Stimulated activated CD4-positive, alpha-beta T cell treated with anti-CD3 and anti-CD28 coated beads, TNF-alpha, amount 100 ng/mL, for 4 hours (primary cell): ENCODE results near the gene CNTFR.

ENCODE experiments used
- DNase-seq, 3 experiments: peaks; one replicate each; pipeline ENCODE4 v3.0.0-alpha.2; 2020; ENCODE audit warnings: low read depth in 3 of 3

CNTFR gene

DNA sequence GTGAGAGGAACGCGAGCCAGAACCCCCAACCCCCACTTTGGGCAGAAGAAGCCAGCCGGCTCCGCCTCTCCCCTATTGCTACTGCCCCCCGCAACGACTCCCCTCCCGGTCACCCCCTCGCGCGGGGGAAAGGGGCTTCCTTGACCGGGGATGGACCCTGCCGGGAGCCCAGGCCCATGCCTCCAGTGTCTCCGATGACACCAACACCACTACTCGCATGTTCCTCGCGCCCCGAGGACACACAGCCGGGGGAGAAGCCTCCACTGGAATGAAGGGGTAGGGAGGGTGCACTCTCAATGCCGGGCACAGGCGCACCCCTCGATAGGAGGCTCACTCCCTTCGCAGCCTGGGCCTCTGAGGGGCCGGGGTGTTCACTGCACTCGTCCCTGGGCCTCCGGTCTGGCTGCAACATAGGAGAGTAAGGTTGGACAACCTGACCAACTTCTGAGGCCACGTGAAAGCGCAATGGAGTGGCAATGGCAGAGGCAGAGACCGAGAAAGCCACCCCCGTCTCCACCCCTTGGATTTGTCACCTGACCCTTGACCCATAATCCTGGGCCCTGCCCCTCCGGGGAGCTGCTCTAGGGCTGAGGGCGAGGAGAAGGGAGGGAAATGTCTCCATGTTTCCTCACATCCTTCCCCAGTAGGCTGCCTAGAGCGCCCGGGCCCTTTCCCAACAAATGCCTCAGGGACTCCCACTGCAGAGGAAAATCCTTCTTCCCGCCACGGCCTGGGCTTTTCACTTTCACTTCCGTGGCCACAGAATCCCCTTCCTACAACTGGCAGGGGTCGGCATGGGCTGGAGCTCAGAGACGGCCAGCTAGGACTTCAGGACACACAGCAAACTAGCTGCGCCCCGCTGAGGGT, 1.1 kb upstream of the CNTFR start:
- no peak for DNase-seq

- DNase-seq, result no peak
These were observed 571 bp downstream of the CNTFR start for GRCh38 chr9:34588671-34589635.

- no peak for DNase-seq
These were observed 2.3 kb downstream of the CNTFR start for GRCh38 chr9:34587271-34587670.

DNA sequence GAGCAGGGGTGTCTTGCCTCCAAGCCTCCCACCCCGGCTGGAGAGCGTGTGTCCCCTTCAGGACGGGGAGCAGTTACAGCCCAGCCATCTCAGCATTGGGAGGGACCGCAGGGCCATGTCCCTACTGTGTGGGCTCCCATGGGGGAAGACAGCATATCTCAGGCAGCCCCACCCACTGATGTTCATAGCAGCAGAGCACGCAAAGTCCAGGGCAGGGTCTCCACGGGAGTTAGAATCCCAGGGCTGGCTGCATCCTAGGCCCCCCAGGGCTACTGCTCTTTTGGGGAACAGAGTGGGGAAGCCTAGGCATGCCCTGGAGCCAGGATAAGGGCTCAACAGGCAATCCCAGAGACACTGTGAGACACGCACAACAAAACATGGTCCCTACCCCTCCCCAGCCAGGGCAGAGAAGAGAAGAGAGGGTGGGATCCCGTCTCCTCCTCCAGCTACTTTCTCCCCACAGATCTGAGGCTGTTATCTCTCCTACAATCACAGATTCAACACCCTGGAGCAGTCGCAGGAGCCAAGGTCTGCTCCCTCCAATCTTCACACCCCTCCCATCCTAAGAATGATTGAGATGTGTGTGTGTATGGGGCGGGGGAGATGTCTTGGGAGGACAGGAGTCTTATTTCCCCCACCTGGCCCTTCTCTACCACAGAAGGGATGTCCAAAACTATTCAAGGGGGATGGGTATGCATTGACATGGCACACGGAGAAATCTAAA, 3.4 kb downstream of the CNTFR start:
- no peak for DNase-seq

DNA sequence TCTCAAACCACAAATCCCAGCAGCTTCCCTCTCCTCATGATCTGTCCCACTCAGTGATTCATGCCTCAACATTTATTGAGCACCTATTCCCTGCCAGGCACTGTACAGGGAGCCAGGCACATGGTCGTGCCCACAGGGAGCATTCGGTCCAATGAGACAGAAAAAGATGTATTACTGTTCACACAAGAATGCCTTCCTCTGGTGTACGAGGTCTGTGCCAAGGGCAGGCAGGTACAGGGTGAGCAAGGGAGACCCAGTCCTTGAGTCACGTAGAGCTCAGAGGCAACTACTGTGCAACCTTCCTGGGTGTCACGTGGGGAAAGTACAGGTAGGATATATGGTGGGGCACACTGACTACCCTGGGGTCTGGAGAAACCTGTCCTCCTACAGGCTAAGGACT, 4.6 kb downstream of the CNTFR start:
- DNase-seq, result no peak

- DNase-seq, result no peak
These were observed 6.7 kb downstream of the CNTFR start for GRCh38 chr9:34582787-34583186.

- no peak for DNase-seq
These were observed 8.2 kb downstream of the CNTFR start for GRCh38 chr9:34581318-34581717.

DNA sequence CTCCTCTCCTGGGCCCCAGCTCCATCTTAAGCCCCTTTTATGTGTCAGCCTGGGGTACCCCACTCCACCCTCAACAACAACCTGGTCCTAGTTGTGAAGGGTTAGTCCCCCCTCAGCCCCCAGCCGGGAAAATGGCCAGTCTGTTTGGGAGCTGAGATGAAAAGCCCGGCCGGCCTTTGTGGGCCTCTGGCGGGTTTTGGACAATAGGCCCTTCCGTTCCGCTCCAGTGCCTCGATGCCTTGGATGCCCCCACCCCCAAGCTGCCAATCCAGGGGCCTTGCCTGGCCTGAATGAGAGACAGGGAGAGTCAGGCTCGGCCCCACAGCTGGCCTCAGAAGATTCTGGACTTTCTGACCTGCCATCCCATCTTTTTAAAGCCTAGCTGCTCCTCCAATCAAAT, 9.2 kb downstream of the CNTFR start:
- DNase-seq, result no peak

DNA sequence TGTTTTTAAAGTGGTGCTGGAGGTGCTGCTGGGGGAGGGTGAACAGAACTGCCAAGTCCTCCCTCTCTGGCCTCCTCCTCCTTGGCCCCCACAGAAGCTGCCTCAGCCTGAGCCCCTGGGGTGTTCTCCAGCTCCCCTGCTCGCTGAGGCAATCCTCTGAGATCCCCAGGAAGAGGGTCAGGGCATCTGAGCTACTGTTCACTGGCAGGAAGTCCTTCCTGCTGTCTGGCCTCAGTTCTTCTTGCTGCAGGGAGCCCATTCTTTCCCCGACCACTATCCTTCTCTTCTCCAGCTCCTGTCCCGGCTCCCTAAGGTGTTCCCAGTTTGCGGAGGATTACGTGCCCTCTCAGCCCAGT, 9.7 kb downstream of the CNTFR start:
- no peak for DNase-seq

- no peak for DNase-seq
These were observed 10.3 kb downstream of the CNTFR start for GRCh38 chr9:34579104-34579807.

DNA sequence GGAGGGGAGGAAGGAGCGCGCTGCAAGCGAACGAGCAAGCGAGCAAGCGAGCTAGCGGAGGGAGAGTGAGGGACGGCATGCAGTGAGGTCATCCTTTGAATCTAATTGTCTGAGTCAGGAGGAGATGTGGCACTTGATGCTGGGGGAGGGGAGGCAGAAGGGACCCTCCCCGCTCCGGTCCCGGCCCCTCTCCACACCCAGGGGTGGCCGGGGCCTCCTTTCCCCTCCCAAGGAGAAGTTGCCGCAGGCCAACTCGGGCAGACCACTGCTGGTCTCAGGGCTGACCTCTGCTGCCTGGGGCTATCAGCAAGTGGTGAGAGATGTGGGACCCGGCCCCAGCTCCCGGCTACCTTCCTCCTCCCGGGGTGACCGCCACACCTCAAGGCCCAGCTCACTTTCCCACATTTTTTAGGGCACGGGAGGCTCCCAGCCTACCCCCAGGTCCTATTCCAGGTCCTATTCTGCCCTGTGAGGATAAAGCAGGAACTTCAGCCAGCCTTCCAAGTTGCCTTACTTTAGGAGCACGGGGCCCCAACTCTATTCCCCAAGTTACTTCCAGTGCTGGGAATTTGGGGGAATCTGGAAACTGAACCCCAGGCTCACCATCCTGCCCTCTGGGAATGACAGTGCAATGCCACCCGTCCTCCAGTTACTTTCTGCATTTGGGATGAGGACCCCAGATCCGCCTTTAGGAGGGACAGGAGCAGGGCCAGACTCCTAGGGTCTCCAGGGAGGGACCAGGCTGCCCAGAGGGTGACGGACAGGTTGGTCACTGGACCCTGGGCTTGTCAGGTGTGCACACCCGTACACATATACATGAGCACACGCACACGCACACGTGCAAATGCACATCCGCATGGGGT, 11.1 kb downstream of the CNTFR start:
- DNase-seq, result no peak

DNA sequence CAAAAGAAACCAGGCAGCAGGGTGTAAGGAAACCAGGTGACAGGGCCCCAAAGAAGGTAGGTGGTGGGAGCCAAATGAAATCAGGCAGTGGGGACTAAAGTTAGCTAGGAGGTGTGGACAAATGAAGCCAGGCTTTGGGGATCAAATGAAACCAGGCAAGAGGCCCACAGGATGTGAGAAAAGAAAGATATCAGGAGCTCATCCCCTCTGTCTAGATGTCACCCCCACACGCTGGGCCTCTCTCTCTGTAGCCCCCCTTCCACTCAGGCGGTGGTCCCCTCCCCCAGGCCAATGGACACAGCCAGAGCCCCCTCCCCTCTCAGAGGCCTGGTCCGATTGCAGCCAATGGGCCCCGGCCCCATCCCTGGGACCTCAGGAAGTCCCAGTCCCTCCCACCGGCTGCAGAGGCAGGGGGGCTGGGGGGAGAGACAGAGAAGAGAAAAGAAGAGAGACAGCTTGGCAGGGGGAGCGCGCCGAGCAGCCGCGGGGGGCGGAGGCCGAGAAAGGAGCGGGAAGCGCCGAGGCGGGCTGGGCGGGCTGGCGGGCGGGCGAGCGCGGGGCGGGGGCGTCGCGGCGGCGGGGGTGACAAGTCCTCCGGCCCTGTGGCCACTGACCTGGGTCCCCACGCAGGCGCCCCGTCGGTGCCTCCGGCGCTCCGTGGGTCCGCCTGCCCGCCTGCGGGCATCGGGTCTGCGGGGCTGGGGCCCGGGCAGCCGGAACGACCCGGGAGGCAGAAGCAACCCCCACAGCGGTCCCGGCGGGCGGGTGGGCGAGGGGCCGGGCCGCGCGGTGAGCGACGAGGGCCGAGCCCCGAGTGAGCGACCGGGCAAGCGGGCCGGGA, 11.9 kb downstream of the CNTFR start:
- DNase-seq, result no peak

- no peak for DNase-seq
These were observed 12.7 kb downstream of the CNTFR start for GRCh38 chr9:34576597-34577399.

- DNase-seq, result no peak
These were observed 13.5 kb downstream of the CNTFR start for GRCh38 chr9:34575862-34576596.

- DNase-seq, result no peak
These were observed 14.3 kb downstream of the CNTFR start for GRCh38 chr9:34575241-34575640.

- DNase-seq, result no peak
These were observed 15.0 kb downstream of the CNTFR start for GRCh38 chr9:34574571-34574970.

DNA sequence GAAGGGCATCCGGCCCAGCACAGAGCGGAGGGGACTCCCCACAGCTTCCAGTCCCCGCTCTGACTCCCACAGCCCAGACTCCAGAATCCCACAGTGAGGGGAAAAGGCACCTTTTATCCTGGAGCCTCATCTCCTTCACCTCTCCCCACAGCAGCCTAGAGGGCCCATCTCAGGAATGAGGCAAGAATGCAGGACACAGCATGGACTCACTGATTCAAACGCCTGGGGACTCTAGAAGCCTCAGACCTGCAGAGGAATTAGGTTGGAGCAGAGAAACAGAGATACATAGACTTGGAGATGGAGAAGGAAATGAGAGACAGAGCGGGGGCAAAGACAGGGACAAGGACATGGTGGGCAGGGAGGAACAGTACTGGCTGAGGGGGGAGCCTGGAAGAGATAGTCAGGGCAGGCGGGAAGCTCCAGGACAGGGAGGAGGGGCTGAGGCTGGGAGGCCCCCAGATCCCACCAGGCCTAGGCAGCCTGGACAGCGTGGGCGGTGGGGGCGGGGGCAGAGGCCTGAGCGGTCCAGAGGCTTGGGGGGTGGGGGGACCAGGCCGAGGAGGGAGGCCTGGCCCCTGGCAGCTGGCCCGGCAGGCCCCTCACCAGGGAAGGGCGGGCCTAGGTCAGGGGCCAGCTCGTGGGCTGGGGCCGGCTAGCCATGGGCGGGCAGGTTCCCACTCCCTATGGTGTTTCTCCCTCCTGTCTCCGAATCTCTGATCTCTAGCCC, 15.8 kb downstream of the CNTFR start:
- DNase-seq, result no peak
